GM19025 (cell line): Measurements from ENCODE around the gene KIAA1217.

Experiments used
- ATAC-seq: cut with Tn5 transposase; IDR thresholded peaks from one replicate; pipeline ENCODE4 v1.9.1; 2021; ENCODE audit warnings: mild to moderate bottlenecking, low read depth, moderate library complexity; ENCODE audit not compliant: unreplicated experiment

Gene KIAA1217

DNA sequence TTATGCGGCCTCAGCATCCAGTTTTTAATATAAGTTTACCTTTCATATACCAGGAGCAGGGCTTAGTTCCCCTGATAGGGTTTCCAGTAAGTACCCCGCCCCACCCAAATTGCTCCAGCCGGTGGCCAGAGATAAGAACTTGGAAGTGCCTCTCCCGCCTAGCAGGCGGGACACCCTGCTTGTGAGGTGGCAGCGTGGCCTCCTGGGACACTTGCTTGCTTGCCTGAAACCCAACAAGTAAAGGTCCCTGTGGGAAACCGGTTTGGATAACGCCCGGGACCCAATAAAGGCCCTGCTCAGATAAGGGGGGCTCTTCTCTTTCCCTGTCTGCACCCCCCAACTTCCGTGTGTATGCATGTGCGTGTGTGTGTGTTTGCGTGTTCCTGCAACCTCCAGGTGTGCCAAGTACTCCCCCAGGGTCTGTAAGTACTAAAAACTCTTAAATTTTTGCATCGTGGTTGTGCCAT lies 360.4 kb downstream of the KIAA1217 start:
- no peak for ATAC-seq

DNA sequence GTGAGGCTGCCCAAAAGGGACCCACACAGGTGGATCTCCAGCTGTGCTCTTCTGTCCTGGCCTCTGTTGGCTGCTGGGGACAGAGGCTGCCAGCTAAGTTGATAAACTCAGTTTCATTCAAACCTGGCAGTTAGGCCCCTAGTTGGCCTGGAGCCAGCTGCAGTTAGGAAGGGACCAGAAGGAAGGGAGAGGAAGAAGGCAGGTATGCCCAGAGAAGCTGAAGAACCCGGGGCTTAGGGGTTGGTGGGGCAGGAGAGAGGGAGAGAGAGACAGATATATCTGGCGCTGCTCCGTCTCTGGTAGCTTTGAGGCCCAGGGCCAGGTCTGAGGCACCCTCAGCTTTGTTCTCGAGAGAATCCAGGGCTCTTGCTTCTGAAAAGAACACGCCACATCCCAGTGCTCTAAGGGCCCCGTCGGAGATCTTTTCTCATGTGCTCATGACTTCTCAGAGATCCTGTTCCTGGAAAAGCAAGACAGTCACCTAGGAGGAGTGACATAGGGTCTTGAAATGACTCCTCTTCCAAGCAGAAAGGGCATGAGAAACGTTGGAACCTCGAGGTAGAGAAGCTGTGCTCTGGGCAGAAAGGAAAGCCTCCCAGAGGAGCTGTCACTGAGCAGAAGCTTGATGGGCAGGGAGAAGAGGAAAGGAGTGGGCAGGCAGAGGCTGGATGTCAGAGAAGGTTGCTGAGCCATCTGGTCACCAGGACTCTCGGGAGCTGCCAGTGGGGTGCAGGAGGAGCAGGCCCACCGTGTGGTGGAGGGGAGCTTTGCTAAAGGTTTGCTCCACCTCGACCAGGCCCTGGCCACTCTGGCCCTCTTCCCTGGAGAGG lies 361.1 kb downstream of the KIAA1217 start:
- no peak for ATAC-seq

DNA sequence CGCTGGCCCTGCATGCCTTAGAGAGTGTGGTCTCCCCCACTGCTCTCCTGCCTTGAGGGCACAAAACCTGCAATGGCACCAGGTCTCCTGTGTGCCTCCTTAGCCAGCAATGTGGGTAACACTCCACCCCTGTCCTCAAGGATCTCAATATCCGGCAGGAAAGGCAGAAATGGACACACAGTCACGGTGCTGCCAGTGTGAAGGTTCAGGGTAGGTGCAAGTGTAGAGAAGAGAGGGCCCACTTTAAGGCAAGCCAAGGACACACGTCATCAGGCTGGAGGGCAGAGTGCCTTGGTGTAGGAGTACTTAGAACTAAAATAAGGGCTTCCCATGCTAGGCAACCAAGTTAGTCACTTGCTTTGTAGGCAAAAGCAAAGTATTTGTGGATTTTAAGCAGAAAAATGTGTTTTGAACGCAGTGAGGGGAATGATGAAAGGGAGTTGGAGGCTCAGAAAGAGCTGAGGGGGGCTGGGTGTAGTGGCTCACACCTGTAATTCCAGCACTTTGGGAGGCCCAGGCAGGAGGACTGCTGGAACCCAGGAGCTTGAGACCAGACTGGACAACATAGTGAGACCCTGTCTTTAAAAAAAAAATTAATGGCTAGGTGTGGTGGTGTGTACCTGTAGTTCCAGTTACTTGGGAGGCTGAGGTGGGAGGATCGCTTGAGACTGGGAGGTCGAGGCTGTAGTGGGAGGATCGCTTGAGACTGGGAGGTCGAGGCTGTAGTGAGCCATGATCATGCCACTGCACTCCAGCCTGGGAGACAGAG lies 361.9 kb downstream of the KIAA1217 start:
- ATAC-seq = no peak

DNA sequence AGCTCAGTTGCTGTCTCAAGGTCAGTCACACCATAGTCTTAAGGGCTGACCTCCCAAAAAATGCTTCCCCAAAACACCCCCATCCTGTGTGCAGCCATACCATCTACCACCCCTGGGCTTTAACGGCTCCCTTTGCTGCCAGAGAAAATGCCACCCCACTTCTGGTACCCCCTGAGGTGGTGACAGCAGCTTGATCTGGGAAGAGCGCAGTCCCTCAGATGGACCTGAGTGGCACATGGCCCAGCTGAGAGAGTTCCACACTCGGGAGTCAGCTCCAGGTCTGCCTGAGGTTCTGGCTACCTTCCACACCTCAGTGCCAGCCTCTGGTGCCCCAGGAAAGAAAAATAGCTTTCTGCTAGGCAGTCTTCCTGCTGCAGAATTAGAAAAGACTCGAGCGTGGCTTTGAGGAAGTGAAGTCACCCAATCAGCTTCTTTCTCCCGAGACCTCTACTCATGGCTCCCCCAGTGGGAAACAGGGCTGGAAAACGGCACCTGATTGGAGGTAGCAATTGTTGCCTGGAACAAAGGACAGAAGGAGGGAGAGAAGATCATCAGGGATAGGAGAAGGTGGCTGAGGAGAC lies 363.0 kb downstream of the KIAA1217 start:
- ATAC-seq = no peak

DNA sequence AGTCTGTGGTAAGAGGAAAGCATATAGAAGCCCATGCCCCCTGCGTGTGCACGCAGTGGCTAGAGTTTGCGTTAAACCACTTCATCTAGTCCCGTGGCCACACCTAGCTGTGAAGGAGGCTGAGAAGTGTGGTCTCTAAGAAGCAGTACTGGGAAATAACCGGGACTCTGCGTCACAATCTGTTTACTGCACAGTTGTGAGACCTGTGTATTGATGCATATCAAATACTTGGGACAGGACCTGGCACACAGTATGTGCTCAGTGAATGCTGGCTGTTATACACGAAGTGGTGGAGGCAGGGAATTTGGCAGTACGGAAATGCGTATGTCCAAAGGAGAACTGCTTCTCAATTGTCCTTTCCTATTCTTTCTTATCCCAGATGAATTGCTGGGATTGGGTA lies 365.2 kb downstream of the KIAA1217 start:
- ATAC-seq = no peak

DNA sequence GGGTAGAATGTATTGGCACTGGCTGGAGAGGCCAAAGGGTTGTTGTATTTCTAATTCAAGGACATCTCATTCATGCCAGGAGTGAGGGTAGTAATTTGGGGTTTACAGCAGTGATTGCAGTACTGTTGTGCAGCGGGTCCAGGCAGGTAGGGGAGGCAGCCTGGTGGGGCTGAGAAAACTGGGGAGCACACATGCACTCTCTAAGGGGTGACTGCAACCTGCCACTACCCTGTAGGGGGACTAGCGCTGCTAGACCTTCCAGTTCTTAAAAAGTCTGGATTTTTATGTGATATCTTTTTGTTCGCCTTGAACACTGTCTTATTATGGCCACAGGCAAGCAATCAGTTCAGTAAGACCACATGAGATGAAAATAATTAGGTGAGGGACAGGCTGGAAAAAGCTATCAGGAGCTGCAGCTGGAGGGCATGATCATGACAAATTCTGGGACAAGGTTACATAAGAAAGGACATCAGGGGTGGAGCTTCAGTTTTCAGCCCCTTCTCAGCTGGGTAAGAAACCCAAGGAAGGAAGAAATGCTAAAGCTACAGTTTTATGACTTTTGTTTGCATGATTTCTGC lies 365.7 kb downstream of the KIAA1217 start:
- ATAC-seq = no peak

DNA sequence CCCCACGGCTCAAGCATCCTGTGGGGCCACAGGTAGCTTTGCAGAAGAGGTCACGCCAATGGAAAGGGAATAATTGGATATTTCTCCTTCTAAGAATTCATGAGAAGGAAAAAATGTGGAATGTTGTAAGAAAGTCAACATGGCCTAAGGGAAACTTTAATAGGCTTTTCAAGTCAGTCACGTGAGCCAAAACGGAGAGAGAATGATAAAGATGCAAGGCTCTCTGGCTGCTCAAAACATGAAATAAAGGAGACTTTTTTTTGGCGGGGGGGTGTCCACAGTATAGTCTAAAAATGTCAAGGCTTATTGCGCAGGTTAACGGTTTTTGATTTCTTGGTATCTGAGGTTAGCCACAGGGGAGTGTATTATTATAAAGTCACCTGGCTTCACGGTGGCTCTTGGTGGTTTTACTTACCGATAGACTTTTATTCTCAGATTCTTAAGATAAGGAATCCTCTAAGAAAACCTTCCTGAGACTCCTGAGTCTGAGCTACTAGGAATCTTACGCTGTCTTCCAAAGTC lies 366.6 kb downstream of the KIAA1217 start:
- no peak for ATAC-seq

DNA sequence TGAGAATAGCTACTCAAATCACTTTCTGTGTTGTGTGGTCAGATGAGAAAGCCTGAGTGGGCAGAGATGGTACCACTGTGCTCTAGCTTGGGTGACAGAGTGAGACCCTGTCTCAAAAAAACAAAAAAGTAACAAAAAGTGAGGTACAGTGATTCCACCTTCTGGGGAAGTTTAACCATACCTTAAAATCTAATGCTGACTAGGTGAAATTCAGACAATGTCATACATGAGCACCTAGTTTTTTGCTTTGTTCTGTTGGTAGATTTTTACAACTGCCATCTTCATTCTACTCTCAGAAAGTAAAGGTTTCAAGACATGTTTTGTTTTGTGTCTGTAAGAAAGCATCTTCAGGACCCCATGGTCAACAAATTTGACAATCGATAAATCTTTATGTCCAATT lies 370.5 kb downstream of the KIAA1217 start:
- ATAC-seq = no peak

DNA sequence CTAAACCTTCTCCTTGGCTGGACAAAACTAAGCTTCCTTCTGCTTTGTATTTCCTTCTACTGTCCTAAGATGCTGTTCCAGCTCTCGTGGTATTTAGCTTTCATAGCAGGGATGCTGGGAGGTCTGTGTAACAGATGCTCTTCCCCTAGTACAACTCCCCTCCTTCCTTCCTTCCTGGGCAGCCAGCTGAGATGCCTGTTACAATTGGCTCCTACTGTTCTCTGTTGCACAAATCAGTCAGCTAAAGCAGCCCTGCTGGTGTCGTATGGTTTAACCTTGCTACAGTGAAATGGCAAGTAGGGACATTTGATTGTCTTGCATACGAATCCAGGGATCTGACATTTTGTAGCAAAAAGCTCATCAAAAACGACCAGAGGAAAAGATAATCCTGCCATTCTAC lies 371.0 kb downstream of the KIAA1217 start:
- no peak for ATAC-seq

DNA sequence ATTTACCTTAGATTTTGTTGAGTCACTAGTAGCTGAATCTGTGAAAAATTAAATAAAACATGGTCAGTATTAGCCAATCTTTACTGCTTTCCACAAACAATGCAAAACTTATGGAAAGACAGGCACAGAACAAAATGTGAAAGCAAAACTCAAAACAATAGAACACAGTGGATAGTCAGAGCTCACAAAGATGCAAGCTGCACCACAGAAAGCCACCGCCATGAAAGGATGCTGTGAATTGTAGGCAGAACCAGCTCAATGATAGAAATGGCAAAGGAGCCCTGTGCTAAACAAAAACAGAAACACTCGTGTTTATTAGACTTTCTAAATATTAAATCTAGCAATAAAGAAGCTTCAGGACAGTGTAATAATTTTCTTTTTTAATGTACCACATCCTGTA lies 380.3 kb downstream of the KIAA1217 start:
- ATAC-seq = no peak

DNA sequence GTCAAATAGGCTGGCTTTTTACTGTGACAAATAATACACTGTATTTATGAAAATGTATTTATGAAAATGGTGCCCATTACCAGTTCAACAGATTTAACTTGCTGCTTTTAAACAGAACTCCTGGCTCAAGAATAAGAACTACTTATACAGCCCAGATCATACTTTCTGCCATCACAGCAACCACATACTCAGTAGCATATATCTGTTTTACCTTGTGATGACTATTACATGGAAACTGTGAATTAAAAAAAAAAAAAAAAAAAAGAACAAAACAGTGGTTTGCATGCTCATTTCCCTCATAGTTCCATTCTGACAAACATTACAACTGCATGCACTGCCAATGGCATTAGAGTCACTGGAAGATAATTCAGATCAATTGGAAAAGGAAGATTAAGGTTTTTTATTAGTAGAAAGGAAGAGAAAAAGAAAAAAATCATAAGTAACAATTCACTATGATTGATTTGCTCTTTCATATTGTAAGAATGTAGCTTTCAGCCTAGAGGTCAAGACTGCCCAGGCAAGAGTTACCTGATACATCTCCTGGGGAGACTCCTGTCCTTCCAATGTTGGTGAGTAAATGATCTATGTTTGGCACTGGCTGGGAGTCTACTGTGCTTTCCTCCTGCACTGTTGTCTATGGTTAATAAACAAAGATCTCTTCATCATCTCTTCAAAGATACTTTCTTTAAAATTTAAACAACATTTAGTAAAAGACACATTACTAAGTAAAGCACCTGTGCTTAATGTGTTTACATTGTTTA lies 381.9 kb downstream of the KIAA1217 start:
- no peak for ATAC-seq

DNA sequence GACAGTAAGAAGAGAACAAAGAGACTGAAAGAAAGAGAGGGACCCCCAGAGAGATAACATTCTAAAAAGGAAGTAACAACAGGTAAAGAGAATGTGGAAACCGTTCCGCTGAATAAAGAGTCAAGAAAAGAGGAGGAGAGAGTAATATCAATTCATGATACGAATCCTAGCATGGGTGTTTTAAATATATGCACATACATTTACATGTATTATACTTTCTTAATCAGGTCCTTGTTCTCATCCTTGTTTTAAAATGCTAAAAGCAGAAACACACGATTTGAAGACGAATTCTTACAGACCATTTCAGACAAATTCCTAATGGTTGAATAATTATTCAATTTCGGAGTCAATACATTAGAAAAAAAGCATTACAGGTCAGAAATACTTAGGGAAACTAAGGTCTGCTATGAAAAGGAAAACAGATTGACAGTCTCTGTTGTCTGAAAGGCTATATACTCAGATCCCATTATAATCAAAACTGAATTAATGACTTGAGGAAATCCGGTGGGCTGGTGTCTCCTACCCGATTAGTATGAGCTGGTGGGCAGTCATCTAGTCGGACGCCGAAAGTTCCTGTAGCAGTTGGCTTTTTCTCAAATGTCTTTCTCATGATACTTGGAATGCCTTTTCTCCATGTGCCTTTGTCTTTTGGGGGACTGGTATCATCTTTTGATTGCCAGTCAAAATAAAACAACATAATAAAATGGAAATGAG lies 387.4 kb downstream of the KIAA1217 start:
- no peak for ATAC-seq

DNA sequence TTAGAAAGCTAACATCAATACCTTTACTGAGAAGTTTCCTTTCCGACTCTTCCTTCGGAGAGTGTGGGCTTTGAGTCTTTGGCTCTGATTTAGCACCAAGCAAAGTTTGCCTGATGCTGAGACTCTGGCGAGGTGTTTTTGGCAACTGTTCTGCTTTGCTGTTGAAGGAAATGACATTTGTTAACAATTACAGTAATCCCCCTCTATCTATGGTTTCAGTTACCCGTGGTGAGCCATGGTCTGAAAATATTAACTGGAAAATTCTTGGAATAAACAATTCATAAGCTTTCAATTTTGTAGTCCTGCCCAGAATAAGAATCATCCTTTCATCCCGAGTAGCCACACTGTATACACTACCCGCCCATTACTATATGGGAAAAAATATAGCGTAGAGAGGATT lies 388.5 kb downstream of the KIAA1217 start:
- ATAC-seq = no peak
